A549 (cell line): ENCODE results near the gene PIGN. TPM values are rescaled to one million over a fixed set of nuclear protein-coding genes. Genes with fewer than 3 reads are reported as not detected.

Source experiments
- ATAC-seq, 2 experiments: fragments of 200-7000 bp in 1 of 2; fragments of >200 bp in 1 of 2; cut with Nextera tagmentation in 1 of 2; cut with Tn5 transposase in 1 of 2; 3 replicates each; pipeline versions ENCODE4 v1.8.0 to v1.9.1; 2018 to 2020; ENCODE audit warnings: mild to moderate bottlenecking in 1 of 2, moderate library complexity in 1 of 2
- CTCF ChIA-PET: fragments of 300-600 bp; sonication (Branson Sonifier 250); formaldehyde crosslinking; extraction: SDS; loops from one replicate; lab custom pipeline; 2021; ENCODE audit warnings: antibody characterized with exemption, inconsistent platforms; lab: Yijun Ruan, JAX
- POLR2A ChIA-PET: fragments of 350-600 bp; formaldehyde crosslinking; extraction: SDS; loops from one replicate; lab custom pipeline; 2021; ENCODE audit warnings: antibody characterized with exemption, inconsistent platforms; lab: Yijun Ruan, JAX
- DNase-seq, 2 experiments: peaks; one replicate each; pipeline versions ENCODE4 v3.0.0 to v3.0.0-alpha.2; 2011 to 2016; ENCODE audit warnings: low read depth in 1 of 2, low spot score in 1 of 2
- FAIRE-seq: peaks from 2 replicates; lab custom pipeline; 2011; peaks lifted over from hg19 to GRCh38; lab: Jason Lieb, UNC
- H3K27ac ChIP-seq, 2 experiments: fragments of >200 bp; sonication (Bioruptor Twin); formaldehyde crosslinking; 3 replicates each; pipeline ENCODE4 v1.5.1; 2016 to 2017
- H3K4me1 ChIP-seq: fragments of >200 bp; sonication (Bioruptor Twin); formaldehyde crosslinking; 3 replicates; pipeline ENCODE4 v1.6.1; 2016
- H3K4me2 ChIP-seq: fragments of >200 bp; sonication (Bioruptor Twin); formaldehyde crosslinking; 3 replicates; pipeline ENCODE4 v1.6.1; 2016
- H3K4me3 ChIP-seq: fragments of >200 bp; sonication (Bioruptor Twin); formaldehyde crosslinking; 3 replicates; pipeline ENCODE4 v1.5.1; 2016
- H3K9me3 ChIP-seq: fragments of >200 bp; sonication (Bioruptor Twin); formaldehyde crosslinking; 3 replicates; pipeline ENCODE4 v1.6.1; 2016
- CEBPB ChIP-seq, 2 experiments: fragments of >200 bp in 1 of 2; sonication (Bioruptor Twin) in 1 of 2; formaldehyde crosslinking in 1 of 2; IDR thresholded peaks; 2 replicates each; pipeline ENCODE4 v1.6.1; 2012 to 2016
- CHD2 ChIP-seq: fragments of 150-350 bp; IDR thresholded peaks from 2 replicates; pipeline ENCODE4 v1.6.1; 2014; ENCODE audit warnings: low read length; ENCODE audit not compliant: partially characterized antibody
- CHD4 ChIP-seq: fragments of 200-600 bp; sonication (generic); IDR thresholded peaks from 2 replicates; pipeline ENCODE4 v1.6.1; 2016; ENCODE audit warnings: antibody characterized with exemption, mild to moderate bottlenecking, borderline replicate concordance
- CTCF ChIP-seq: fragments of >200 bp; sonication (Bioruptor Twin); formaldehyde crosslinking; IDR thresholded peaks from 3 replicates; pipeline ENCODE4 v1.5.1; 2016
- FOSL2 ChIP-seq, 2 experiments: fragments of 450-650 bp in 1 of 2; fragments of >200 bp in 1 of 2; sonication (Bioruptor Twin) in 1 of 2; formaldehyde crosslinking; IDR thresholded peaks; 2 replicates each; pipeline versions ENCODE4 v1.5.0 to v1.6.1; 2016 to 2020; ENCODE audit warnings: mild to moderate bottlenecking in 1 of 2, moderate library complexity in 1 of 2
- FOXS1 ChIP-seq: fragments of 250-450 bp; sonication (Bioruptor Pico); IDR thresholded peaks from 2 replicates; pipeline ENCODE4 v1.5.0; 2020; ENCODE audit warnings: mild to moderate bottlenecking, moderate library complexity
- GATA3 ChIP-seq: IDR thresholded peaks from 2 replicates; pipeline ENCODE4 v1.6.1; 2012; ENCODE audit warnings: borderline replicate concordance
- HDAC2 ChIP-seq: fragments of 200-600 bp; sonication (generic); IDR thresholded peaks from 2 replicates; pipeline ENCODE4 v1.6.1; 2016
- HES2 ChIP-seq: fragments of >200 bp; sonication (Bioruptor Twin); formaldehyde crosslinking; IDR thresholded peaks from 2 replicates; pipeline ENCODE4 v1.6.1; 2016
- HEYL ChIP-seq: fragments of 250-450 bp; sonication (Bioruptor Pico); IDR thresholded peaks from 2 replicates; pipeline ENCODE4 v1.8.0; 2021; ENCODE audit warnings: mild to moderate bottlenecking, moderate library complexity
- HOXB13 ChIP-seq: fragments of 250-450 bp; sonication (Bioruptor Pico); IDR thresholded peaks from 2 replicates; pipeline ENCODE4 v1.5.0; 2020; ENCODE audit warnings: low read depth, mild to moderate bottlenecking, moderate library complexity
- HOXB5 ChIP-seq: fragments of 250-450 bp; sonication (Bioruptor Pico); IDR thresholded peaks from 2 replicates; pipeline ENCODE4 v1.5.0; 2020; ENCODE audit warnings: mild to moderate bottlenecking, moderate library complexity
- JUN ChIP-seq, 2 experiments: fragments of >200 bp; sonication (Bioruptor Twin); formaldehyde crosslinking; IDR thresholded peaks; 2 replicates in 1 of 2; 3 replicates in 1 of 2; pipeline ENCODE4 v1.6.1; 2016 to 2017
- JUNB ChIP-seq: fragments of >200 bp; sonication (Bioruptor Twin); formaldehyde crosslinking; IDR thresholded peaks from 2 replicates; pipeline ENCODE4 v1.6.1; 2016
- MAFK ChIP-seq: fragments of 450-650 bp; IDR thresholded peaks from 2 replicates; pipeline ENCODE4 v1.6.1; 2014; ENCODE audit not compliant: partially characterized antibody
- MAZ ChIP-seq: fragments of 150-350 bp; IDR thresholded peaks from 2 replicates; pipeline ENCODE4 v1.6.1; 2014; ENCODE audit warnings: antibody characterized with exemption, low read depth, low read length, borderline replicate concordance
- PHF8 ChIP-seq: fragments of 200-600 bp; sonication (generic); IDR thresholded peaks from 2 replicates; pipeline ENCODE4 v1.6.1; 2016; ENCODE audit warnings: low read depth, mild to moderate bottlenecking, antibody characterized with exemption, moderate library complexity, borderline replicate concordance
- POLR2A ChIP-seq: IDR thresholded peaks from 2 replicates; pipeline ENCODE4 v1.6.1; 2012; ENCODE audit warnings: mild to moderate bottlenecking, low read length
- POLR2AphosphoS2 ChIP-seq: conservative IDR thresholded peaks from 2 replicates; pipeline ENCODE4 v1.6.1; 2012; ENCODE audit warnings: low read length, improper control_type of control experiment, inconsistent platforms
- RAD21 ChIP-seq, 2 experiments: fragments of >200 bp in 1 of 2; sonication (Bioruptor Twin) in 1 of 2; formaldehyde crosslinking in 1 of 2; IDR thresholded peaks in 1 of 2; conservative IDR thresholded peaks in 1 of 2; 2 replicates in 1 of 2; 3 replicates in 1 of 2; pipeline ENCODE4 v1.6.1; 2012 to 2018; ENCODE audit warnings: inconsistent platforms in 1 of 2
- RARB ChIP-seq: fragments of 250-450 bp; sonication (Bioruptor Pico); IDR thresholded peaks from 2 replicates; pipeline ENCODE4 v1.8.0; 2021; ENCODE audit warnings: mild to moderate bottlenecking, moderate library complexity
- RFX5 ChIP-seq: fragments of 450-650 bp; IDR thresholded peaks from 2 replicates; pipeline ENCODE4 v1.7.1; 2014; ENCODE audit warnings: antibody characterized with exemption, mild to moderate bottlenecking, moderate library complexity
- SMC3 ChIP-seq: fragments of >200 bp; sonication (Bioruptor Twin); formaldehyde crosslinking; IDR thresholded peaks from 3 replicates; pipeline ENCODE4 v1.6.1; 2018; ENCODE audit warnings: inconsistent platforms
- ZNF302 ChIP-seq: fragments of 250-450 bp; sonication (Bioruptor Pico); IDR thresholded peaks from 2 replicates; pipeline ENCODE4 v1.9.0; 2021; ENCODE audit warnings: inconsistent platforms, mild to moderate bottlenecking, moderate library complexity
- WGBS: methylation state at CpG from one replicate; pipeline ENCODE4 v1.1.6; 2017; ENCODE audit errors: missing lambda C conversion rate; 5-methylcytosine and 5-hydroxymethylcytosine counted together
- polyA minus RNA-seq: library from RNA; depleted of rRNA, polyadenylated mRNA; stranded (reverse); fragments of >200 nt; gene quantifications from 2 replicates; pipeline ENCODE4 v1.2.3, GENCODE V29; 2011; rRNA and poly(A)+ RNA removed
- polyA plus RNA-seq, 4 experiments: library from polyadenylated mRNA; depleted of rRNA in 3 of 4; stranded (reverse); fragments of >200 nt; fragmentation: RNase III in 1 of 4; extraction: RNeasy Plus Mini Kit Qiagen cat#74134 plus additional on column Dnase treatment in 1 of 4; gene quantifications; 2 replicates in 3 of 4; 3 replicates in 1 of 4; pipeline ENCODE4 v1.2.3, GENCODE V29; 2011 to 2017
- TF ChIP-seq, protein P1 (sequence below): fragments of 200-600 bp; sonication (generic); IDR thresholded peaks from 2 replicates; pipeline ENCODE4 v1.6.1; 2016; ENCODE audit warnings: antibody characterized with exemption, mild to moderate bottlenecking, moderate library complexity
- TF ChIP-seq, protein P2 (sequence below): fragments of 450-650 bp; IDR thresholded peaks from 2 replicates; pipeline ENCODE4 v1.6.1; 2014; ENCODE audit warnings: antibody characterized with exemption
- TF ChIP-seq, protein P3 (sequence below): fragments of 250-450 bp; sonication (Bioruptor Pico); IDR thresholded peaks from 2 replicates; pipeline ENCODE4 v1.5.0; 2020; ENCODE audit warnings: low read depth, mild to moderate bottlenecking, moderate library complexity
- TF ChIP-seq, protein P4 (sequence below): fragments of >200 bp; sonication (Bioruptor Twin); formaldehyde crosslinking; IDR thresholded peaks from 3 replicates; pipeline ENCODE4 v1.6.1; 2016
- TF ChIP-seq, protein P5 (sequence below): IDR thresholded peaks from 2 replicates; pipeline ENCODE4 v1.6.1; 2012

The PIGN gene
- 27.6 and 37.0 TPM in 2 replicates for polyA plus RNA-seq (2011; rRNA removed)
- polyA plus RNA-seq (2012; cell fraction: cytosol; rRNA removed) = 4.6 and 4.7 TPM in 2 replicates
- 2.2 and 4.5 TPM in 2 replicates for polyA plus RNA-seq (2012; cell fraction: nucleus; rRNA removed)
- polyA plus RNA-seq (2017; fragmentation: RNase III; extraction: RNeasy Plus Mini Kit Qiagen cat#74134 plus additional on column Dnase treatment) = 12.9 to 13.6 TPM (median 13.0 TPM) in 3 replicates
- 38.8 and 50.4 TPM in 2 replicates for polyA minus RNA-seq

- ChIA-PET POLR2A (interaction anchor here (0.6 to 1.3 kb wide), 14 partner anchors 12 to 535 kb away, joined by 3 to 10 read pairs (median 4); partner anchors contain the start of gene ZCCHC2), CTCF (interaction anchor here (1.0 to 2.4 kb wide), 2 partner anchors 9 to 63 kb away, joined by 3 to 8 read pairs; no protein-coding TSS in a partner anchor)
- H3K9me3 ChIP-seq = no peaks in the 10 kb centered on the region
- ATAC-seq (peak; percentile 95 to 96), DNase-seq (peak; percentile 92 to 96), FAIRE-seq (no peak)
- 1% methylated on average over 18 of the region's 55 CpGs for WGBS
- peak within 1 kb of the TSS; percentile 77 to 88 for H3K27ac ChIP-seq
- H3K4me2 ChIP-seq = peak within 1 kb of the TSS; percentile 95
- H3K4me1 ChIP-seq = peaks cover 28% of the 10 kb centered on the region
- peak within 1 kb of the TSS; percentile 96 for H3K4me3 ChIP-seq
- TF ChIP-seq, protein P1, sequence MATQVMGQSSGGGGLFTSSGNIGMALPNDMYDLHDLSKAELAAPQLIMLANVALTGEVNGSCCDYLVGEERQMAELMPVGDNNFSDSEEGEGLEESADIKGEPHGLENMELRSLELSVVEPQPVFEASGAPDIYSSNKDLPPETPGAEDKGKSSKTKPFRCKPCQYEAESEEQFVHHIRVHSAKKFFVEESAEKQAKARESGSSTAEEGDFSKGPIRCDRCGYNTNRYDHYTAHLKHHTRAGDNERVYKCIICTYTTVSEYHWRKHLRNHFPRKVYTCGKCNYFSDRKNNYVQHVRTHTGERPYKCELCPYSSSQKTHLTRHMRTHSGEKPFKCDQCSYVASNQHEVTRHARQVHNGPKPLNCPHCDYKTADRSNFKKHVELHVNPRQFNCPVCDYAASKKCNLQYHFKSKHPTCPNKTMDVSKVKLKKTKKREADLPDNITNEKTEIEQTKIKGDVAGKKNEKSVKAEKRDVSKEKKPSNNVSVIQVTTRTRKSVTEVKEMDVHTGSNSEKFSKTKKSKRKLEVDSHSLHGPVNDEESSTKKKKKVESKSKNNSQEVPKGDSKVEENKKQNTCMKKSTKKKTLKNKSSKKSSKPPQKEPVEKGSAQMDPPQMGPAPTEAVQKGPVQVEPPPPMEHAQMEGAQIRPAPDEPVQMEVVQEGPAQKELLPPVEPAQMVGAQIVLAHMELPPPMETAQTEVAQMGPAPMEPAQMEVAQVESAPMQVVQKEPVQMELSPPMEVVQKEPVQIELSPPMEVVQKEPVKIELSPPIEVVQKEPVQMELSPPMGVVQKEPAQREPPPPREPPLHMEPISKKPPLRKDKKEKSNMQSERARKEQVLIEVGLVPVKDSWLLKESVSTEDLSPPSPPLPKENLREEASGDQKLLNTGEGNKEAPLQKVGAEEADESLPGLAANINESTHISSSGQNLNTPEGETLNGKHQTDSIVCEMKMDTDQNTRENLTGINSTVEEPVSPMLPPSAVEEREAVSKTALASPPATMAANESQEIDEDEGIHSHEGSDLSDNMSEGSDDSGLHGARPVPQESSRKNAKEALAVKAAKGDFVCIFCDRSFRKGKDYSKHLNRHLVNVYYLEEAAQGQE = peak; percentile 91
- TF ChIP-seq HES2 (no peak), RFX5 (no peak), POLR2A (peak; percentile 89), CEBPB (IDR thresholded peaks at IDR 0.05) (no peak), CHD4 (no peak), SMC3 (no peak), CHD2 (peak; percentile 92), CTCF (no peak), HEYL (CRISPR knock-in tag) (no peak), RAD21 (conservative IDR thresholded peaks at IDR 0.05 in 1 of 2, IDR thresholded peaks at IDR 0.05 in 1 of 2) (no peak), POLR2AphosphoS2 (no peak), HOXB5 (CRISPR knock-in tag) (no peak), FOSL2 (IDR thresholded peaks at IDR 0.05) (no peak), FOSL2 (CRISPR knock-in tag; IDR thresholded peaks at IDR 0.05) (no peak), FOXS1 (no peak), JUN (IDR thresholded peaks at IDR 0.05) (peak; percentile 41 to 55; a peak in 1 of 5 replicates), GATA3 (no peak), ZNF302 (CRISPR knock-in tag) (no peak), HDAC2 (no peak), RARB (CRISPR knock-in tag) (no peak), PHF8 (peak; percentile 50; the same call in 1 of the 2 replicates), MAZ (no peak), MAFK (peak; percentile 0), HOXB13 (CRISPR knock-in tag) (no peak), JUNB (no peak)
- TF ChIP-seq, protein P2, sequence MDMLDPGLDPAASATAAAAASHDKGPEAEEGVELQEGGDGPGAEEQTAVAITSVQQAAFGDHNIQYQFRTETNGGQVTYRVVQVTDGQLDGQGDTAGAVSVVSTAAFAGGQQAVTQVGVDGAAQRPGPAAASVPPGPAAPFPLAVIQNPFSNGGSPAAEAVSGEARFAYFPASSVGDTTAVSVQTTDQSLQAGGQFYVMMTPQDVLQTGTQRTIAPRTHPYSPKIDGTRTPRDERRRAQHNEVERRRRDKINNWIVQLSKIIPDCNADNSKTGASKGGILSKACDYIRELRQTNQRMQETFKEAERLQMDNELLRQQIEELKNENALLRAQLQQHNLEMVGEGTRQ = no peak
- TF ChIP-seq, protein P3, sequence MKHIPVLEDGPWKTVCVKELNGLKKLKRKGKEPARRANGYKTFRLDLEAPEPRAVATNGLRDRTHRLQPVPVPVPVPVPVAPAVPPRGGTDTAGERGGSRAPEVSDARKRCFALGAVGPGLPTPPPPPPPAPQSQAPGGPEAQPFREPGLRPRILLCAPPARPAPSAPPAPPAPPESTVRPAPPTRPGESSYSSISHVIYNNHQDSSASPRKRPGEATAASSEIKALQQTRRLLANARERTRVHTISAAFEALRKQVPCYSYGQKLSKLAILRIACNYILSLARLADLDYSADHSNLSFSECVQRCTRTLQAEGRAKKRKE (CRISPR knock-in tag) = no peak
- TF ChIP-seq, protein P4, sequence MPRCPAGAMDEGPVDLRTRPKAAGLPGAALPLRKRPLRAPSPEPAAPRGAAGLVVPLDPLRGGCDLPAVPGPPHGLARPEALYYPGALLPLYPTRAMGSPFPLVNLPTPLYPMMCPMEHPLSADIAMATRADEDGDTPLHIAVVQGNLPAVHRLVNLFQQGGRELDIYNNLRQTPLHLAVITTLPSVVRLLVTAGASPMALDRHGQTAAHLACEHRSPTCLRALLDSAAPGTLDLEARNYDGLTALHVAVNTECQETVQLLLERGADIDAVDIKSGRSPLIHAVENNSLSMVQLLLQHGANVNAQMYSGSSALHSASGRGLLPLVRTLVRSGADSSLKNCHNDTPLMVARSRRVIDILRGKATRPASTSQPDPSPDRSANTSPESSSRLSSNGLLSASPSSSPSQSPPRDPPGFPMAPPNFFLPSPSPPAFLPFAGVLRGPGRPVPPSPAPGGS = peak; percentile 40; the same call in 2 of the 3 replicates
- TF ChIP-seq, protein P5, sequence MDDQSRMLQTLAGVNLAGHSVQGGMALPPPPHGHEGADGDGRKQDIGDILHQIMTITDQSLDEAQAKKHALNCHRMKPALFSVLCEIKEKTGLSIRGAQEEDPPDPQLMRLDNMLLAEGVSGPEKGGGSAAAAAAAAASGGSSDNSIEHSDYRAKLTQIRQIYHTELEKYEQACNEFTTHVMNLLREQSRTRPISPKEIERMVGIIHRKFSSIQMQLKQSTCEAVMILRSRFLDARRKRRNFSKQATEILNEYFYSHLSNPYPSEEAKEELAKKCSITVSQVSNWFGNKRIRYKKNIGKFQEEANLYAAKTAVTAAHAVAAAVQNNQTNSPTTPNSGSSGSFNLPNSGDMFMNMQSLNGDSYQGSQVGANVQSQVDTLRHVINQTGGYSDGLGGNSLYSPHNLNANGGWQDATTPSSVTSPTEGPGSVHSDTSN = peak; percentile 71; the same call in 1 of the 2 replicates
These were observed at the start of gene PIGN, which contains the start of gene RELCH for GRCh38 chr18:62186774-62187542. Gene PIGN (minus strand): TSS chr18:62187056. CDS start chr18:62161353, 25,703 bp downstream. Gene RELCH (plus strand): TSS chr18:62187255. CDS start chr18:62187506, 251 bp downstream.
